Measurements from ENCODE around the gene CST9L.

CST9L gene

GRCh38 chr20:23542801-23543200, 25.5 kb downstream of the CST9L start:
- no peak for DNase-seq

DNA sequence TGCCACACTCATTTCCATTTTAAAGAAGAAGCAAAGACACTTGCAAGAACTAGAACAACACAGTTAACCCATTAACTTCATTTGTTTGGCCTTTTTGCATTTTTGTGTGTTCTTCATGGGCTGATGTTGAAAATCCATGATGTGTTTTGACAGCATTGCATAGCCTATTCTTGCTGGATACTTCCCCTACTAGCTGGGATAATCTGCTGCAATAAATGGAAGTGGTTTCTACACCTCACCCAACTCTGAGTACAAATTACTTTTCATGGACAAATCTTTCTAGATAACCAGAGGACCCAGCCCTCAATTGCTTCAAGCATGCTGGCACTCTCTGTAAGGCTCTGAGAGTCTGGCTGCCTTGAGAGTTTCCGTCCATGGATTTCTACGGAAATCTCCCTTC, 26.5 kb downstream of the CST9L start:
- DNase-seq = no peak

DNA sequence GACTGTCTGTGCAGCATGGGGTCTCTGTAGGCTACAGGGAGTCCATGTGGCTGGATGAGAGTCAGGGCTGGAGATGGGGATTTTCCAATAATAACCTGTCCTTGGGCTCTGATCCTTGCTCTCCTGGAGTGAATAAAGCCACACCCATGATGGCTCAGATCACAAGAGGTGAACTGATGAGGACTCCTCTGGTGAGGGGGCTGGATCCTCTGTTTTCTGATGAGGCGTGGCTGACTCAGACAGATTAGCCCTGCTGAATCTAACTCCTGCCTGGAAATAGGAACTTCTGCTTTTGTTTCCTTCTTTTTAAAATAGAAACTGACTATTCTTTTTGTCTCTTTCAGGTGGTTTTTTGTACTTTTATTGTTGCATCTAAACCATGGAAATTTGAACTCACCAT, 27.0 kb downstream of the CST9L start:
- no peak for DNase-seq

- no peak for DNase-seq
Measured at GRCh38 chr20:23540624-23541023, 27.7 kb downstream of the CST9L start.

- DNase-seq = no peak
Measured at GRCh38 chr20:23537030-23537429, 31.3 kb downstream of the CST9L start.

DNA sequence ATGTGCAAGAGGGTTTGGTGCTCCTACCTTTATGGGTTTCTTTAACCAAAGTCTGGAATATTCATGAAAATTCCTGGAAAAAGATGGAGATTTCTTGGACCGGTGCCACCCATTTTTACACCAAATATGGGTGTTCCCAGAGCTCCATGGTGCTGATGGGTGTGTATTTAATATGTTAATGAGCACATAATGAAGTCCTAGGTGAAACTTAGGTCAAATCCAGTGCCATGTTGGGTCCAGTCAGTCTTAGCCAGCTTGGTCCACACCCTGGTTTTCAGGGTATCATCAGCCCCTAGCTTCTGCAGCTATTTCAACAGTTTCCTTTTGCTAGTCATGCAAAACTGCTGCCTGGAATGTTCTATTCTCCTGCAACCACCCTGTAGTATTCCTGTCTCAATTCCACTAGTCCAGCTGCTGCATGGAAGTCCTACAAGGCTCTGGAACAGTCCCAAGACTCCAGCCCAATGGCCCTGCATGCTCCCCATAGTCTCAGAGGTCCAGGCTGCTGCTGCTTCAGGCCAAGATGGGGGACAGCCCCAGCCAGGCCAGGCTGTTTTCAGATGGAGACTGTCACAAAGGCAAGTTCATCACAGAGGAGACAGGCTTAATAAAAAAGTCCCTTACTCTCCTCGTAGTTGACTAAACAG, 31.8 kb downstream of the CST9L start:
- DNase-seq = no peak

DNA sequence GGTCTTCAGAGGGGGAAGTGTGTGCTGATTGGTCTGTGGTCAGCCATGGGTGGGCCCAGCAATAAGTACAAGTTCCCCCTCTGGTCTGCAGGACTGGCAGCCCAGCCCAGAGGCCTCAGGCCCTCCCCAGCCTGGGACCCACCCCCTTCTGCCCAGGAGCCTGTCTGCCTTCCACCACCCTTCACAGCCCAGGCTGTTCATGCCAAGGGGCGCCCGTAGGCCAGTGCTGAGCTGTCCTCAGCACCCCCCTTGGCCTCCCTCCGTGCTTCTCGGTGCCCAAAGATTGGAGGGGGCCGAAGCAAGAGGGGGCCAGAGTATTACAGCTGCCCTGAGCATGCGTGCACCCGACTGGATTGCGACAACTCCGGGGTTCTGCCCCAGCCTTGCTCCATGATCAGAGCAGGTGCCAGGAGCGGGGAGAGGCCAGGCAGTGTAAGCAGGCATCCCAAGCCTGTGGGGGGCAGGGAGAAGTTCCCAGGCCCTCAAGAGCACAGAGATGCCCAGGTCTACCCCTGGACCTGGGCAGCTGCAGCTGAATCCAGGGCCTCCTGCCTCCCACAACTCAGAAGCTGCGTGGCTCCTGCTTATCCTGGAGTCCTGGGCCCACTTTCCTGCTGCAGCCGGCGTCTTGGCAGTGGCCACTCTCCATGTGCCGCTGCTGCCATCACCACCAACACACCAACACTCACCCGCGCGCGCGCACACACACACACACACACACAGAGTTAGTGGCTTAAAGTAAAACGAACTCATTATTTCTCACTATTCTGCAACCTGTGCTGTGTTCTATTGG, 33.3 kb downstream of the CST9L start:
- DNase-seq = no peak

- no peak for DNase-seq
Measured at GRCh38 chr20:23533161-23533560, 35.1 kb downstream of the CST9L start.

GRCh38 chr20:23532533-23532932, 35.8 kb downstream of the CST9L start:
- DNase-seq = no peak

- no peak for DNase-seq
Measured at GRCh38 chr20:23530937-23531567, 37.2 kb downstream of the CST9L start.

- no peak for DNase-seq
Measured at GRCh38 chr20:23528867-23529431, 39.3 kb downstream of the CST9L start.

DNA sequence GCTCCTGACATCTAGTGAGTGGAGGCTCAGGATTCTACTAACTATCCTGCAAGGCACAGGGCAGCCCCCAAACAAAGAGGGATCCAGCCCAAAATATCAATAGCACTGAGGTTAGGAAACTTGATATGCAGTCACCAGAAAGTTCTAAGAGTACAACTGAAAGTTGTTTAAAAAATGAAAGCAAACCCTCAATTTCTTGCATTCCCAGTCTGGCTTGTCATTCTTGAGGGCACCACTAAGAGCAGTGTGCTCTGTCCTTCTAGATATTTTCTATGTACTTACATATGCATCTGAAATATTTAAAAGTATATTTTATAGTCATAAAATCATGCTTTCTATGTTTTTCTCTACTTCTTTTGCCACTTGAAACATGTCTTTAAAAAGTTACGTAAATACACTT, 41.4 kb downstream of the CST9L start:
- no peak for DNase-seq

DNA sequence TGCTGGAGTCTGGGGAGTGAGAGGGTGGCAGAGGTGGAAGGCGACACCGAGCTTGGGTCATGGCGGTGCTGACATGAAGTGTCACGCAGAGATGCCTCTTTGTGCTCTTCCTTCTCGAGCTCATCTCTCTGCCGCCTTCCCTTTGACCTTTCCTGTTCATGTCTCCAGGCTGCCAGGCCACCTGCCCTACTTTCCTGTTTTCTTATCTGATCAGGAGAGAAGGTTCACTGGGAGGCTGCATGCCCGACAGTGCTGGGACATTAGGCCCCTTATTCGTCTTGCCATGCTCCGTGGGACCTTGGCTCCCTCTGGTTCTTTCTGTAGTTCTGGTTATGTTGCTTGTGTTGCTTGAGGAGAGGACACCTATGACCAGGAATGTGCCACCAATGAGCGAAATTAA, 44.1 kb downstream of the CST9L start:
- no peak for DNase-seq

- DNase-seq = no peak
Measured at GRCh38 chr20:23520185-23520584, 48.1 kb downstream of the CST9L start.

GRCh38 chr20:23519556-23519955, 48.7 kb downstream of the CST9L start:
- DNase-seq = no peak

- no peak for DNase-seq
Measured at GRCh38 chr20:23517719-23518118, 50.6 kb downstream of the CST9L start.

- DNase-seq = no peak
Measured at GRCh38 chr20:23515250-23515939, 52.9 kb downstream of the CST9L start.

- no peak for DNase-seq
Measured at GRCh38 chr20:23514848-23515247, 53.4 kb downstream of the CST9L start.
